ENCODE results near the gene CPLX4. TPM values are rescaled to one million over a fixed set of nuclear protein-coding genes. Genes with fewer than 3 reads are reported as not detected.

Gene CPLX4
- total RNA-seq, 1 donor from 2014 or later: not detected

DNA sequence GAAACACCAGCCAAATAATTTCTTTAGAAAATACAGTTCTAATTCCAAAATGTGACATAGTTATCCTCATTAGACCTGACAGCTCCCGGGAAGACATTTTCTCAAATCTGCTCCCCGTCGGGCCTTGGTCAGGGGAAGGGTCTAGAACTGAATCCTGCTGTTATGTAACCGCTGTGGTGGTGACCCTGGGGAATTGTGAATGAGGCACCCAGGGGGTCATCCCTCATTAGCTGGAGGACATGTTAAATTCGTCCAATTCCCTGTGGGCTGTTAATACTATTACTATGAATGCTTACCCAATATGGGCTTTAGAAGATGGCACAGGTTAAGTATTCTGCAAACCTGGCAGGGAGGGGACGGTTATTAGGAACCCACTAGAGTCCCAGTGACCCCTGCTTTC lies 11.8 kb downstream of the CPLX4 start:
- no peak for ATAC-seq

DNA sequence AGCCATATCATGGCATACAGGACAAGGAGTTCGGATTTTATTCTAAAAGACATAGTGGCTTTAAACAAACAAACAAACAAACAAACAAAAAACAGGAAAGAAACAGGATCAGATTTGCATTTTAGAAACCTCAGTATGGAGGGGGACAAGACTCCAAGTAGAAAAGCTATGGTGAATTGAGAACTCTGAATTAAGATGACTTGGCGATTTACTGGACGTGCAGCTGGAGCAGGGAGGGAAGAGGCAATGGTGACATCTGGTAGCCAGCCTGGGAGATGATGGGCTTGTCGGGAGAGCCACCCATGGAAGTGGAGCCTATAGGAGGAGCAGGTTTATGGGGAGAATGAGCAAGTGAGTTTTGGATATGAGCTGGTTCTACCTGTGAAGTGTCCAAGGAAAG lies 13.2 kb downstream of the CPLX4 start:
- no peak for ATAC-seq

DNA sequence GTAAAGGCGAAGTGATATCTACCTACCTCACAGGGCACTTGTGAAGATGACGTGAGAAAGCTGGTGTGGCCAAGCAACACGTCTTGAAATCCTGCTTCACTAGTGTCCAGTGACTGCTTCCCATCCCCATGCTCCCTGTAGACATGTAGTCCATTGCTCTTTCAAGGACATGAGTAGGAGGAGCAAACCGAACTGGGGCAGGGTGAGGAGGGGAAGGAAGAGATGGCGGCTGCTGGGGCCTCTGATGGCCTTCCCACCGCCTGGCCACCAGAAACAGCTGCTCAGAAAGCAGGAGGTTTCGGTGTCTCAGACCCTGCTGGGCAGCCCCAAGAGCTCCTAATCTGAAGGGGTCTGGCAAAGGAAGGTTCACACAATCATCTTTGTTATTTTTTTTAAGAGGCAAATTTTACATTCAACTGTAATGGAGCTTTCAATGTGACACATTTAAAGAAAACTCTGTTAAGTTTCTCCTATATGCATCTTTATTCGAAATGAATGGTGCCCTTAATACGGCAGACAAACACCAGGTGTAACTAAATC lies 14.7 kb downstream of the CPLX4 start:
- ATAC-seq: no peak

DNA sequence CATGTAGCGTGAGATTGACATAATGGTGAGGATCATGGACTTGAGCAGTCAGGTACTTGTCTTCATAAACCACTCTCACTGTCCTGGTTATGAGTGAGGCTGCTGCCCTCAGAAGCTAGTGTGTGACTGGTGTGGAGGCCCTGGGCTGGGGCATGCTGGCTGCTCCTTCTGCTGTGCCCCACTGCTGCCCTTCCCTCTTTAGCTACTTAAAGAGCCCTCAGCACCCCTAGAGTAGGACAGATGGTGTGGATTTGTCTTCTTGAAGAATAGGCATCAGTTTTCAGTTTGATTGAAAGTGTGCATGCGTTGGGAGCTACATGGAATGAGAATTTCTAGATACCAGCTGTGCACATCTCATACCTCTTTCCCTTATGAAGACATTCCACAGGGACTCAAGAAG lies 15.4 kb downstream of the CPLX4 start:
- ATAC-seq: no peak

DNA sequence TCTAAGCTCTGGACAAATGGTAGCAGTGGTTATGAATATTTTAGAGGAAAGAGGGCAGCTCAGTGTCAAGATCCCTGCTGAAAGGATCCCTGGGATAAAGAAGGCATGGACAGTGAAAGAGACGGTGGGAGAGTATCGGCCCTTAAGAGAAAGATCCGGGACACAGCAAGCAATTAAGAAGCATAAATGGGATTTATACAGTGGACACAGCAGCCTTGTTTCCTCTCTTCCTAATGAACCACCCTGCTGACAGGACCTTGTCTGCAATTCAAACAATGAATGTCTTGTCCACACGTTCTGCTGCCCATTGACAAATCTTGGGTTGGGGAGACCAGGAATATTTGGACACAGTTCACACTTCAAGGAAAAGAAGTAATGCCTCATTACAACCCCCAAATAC lies 16.5 kb downstream of the CPLX4 start:
- ATAC-seq: no peak

DNA sequence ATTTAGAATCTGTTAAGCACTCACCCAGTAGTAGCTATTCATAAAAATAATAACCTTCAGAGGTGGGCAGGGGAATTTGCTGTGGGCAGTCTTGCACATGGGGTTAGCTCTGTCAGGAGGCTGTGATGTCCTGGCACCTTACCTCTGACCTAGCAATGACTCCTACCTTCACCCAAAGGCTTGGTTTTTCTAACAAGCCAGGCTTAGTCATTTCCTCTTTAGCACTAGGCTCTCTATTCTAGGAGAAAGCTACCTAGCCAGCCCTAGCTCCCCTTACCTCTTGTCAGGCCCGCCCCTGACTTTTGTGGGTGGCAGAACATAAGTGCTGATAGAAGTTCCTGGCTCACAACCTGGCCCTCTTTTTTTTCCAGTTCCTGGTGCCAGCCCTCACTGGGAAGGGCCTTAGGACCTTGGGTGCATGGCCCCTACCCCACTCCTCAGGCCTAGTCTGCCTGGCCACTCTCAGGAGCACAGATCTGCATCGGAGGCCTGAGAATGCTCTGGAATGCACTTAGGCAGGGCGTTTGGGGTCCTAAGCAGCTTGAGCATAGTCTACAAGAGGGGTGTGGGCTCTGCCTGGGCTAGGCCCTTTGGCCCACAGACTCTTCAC lies 17.7 kb downstream of the CPLX4 start:
- peak; percentile 63 for ATAC-seq

DNA sequence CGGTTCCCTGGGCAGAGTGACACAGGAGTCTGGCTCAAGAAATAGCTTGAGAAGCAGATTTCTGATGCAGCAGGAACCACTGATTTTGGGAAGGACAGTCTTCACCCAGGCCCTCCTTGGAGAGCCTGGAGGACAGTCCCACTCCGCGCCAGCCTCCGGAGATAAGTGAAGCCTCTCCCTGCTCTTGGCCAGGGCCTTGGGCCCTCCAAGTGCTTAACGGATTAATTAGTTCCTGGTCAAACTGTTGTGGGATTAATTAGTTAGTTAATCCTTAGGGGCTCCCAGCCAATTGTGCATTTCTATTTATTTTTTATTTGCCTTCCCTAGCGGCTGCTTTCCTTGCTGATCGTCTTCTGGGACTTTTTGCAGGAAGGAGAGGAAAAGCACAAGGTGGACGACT lies 19.6 kb downstream of the CPLX4 start:
- ATAC-seq: no peak

DNA sequence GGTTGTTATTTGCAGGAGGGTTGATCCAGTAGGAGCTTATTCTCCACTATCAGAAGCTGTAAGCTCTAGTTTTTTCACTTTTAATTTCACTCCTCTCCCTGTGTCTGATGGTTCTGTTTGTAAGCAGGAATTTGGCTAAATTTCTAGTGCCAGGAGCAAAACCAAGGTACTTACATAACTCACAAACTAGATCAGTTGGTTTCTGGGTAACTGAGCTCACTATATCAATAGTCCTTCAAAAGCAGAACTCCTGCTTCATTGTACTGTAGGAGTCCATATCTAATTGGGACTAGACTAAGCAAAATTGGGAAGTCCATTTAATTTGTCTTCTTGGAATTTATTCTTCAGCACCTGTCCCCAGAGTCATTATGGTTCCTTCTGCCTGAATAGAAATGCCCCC lies 25.1 kb downstream of the CPLX4 start:
- no peak for ATAC-seq

DNA sequence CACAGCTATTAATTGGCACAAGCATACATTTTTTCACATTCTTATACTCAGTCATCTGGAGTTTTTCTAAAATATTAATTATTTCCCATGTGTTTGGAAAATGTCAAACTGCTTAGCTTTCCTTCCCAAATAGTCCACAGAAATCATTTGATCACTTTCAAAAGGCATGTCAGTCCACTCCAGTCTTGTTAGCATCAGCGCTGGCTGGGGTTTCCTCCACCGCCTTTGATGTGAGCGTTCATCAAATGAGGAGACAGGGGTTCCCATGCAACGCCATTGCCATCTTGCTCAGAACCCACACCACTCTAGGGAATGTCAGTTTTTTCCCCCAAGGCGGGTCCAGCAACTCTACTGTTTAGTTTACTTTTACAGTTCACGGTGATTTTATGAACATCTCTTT lies 32.1 kb downstream of the CPLX4 start:
- ATAC-seq: no peak

DNA sequence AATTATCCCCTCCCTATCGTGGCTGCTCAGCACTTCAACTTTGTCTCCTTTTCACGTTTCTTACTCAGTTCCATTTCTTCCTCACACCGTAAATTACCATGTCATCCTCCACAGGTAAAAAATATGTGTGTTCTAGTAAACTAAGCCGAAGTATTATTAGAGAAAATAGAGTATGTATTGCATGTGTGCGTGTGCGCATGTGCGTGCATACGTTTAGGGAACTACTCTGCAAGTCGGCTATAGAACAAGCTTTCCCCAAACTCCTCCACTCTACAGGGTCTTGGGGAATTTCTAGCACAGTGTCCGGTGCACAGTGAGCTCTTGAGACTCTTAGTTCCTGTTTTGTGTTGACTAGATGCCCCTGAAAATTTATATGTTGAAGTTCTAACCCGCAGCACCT lies 36.1 kb downstream of the CPLX4 start:
- ATAC-seq: no peak

DNA sequence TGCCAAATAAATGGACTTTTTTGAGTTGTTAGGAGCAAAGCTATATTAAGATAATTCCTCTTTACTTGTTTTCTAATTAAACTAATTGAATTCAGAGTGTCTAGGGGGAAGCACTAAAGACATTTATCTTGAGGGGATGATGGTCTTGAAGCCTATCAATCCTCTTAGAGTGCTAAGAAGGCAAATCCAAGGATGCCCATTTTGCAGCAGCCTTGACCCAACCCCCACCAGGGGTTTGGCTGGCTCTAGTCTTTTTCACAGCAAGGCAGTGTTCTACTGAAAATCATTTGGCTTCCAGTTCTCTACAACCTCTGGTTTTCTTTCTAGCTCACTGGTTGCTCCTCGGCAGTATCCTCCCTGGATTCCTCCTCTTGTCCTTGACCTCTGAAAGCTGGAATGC lies 38.7 kb downstream of the CPLX4 start:
- no peak for ATAC-seq

DNA sequence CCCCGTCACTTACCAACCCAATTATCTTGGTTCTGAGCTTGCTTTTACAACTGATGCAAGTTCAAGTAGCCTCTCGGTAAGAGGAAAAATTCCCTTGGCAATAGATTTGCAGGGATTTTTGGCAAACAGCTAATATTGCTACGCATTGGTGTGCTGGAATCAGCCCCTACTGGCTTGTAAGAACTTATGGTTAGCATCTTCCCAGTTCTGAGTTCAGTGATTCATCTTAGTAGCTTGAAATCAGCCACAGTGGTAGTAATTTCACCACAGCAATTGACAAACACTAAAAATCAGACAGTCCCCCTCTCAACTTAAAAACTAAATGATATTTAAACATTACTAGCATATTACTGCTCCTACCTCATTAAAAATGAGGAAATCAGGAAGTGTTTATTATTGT lies 39.3 kb downstream of the CPLX4 start:
- ATAC-seq: no peak

DNA sequence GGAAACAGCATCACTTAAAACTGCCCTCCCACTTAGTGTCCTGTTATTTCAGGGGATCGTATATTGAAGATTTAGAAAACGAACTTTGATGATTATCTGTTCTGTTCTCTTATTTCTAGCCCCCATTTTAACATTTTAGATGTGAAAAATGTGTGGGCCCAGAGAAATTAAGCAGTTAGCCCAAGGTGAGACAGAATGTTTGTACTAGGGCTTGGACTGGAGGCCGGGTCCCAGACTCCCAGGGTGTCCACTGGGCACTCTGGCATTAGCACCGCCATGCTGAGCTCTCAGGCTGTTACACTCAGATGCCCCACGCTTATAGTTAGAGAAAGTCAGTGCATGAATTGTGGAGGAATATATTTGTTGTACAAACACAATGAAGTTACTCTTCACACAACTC lies 39.7 kb downstream of the CPLX4 start:
- ATAC-seq: no peak

DNA sequence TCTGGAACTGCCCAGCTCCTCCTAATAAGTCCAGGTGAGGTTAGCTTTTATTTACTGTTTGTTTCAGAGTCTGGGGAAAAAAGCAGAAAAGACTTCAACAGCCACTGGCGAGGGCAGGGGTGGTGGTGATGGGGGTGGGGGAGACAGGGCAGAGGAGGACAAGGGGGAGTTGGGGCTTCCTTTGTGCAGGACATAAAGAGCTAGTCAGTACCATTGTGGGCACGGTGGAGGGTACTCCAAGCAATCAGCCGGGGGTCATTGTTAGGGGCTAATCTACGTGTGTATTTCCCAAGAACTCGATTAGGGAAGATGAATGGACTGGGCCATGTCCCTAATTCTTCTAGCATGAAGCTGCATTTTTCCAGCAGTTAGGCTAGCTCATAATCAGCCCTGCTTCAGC lies 42.4 kb downstream of the CPLX4 start:
- no peak for ATAC-seq

DNA sequence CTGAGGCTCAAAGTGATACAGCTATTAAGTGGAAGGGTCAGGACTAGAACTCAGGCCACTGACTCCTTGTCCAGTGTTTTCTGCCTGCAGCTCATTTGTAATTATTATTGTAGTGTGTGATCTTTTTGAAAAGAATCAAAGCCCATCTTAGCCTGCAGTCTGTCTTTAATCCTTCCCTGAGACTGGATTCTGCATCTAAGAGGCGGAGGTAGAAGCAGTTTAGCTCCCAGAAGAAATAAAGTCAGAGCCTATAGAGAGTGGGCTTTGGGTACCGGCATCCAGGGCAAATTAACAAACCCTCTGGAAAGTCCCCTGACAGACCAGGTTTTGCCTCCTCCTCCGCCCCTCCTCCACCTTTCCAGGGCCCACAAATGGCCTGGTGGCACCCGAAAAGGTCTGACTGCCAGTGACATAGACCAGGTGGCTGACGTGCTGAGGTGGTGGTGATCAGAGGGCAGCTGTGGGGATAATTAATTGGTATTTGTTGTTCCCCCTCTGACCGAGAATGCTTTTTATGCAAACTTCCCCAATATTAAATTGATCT lies 43.0 kb downstream of the CPLX4 start:
- ATAC-seq: no peak

DNA sequence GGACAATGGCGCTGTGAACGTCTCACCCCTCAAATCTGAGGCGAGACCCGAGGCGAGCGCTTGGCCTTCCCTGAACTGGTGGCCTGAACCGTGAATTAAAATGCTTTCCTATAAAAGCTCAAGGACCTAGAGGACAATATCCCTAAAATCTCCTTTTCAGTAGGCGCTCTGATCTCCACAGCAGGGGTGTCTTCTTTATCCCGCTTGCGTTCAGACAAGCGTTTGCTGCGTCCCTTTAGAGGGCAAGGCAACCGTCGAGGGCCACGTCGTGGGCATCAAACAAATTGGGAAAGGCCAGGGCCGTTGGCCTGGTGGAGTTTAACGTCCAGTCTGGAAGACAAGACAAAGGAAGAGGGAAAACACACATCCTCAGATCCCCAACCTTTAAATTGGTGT lies 43.9 kb downstream of the CPLX4 start:
- no peak for ATAC-seq

DNA sequence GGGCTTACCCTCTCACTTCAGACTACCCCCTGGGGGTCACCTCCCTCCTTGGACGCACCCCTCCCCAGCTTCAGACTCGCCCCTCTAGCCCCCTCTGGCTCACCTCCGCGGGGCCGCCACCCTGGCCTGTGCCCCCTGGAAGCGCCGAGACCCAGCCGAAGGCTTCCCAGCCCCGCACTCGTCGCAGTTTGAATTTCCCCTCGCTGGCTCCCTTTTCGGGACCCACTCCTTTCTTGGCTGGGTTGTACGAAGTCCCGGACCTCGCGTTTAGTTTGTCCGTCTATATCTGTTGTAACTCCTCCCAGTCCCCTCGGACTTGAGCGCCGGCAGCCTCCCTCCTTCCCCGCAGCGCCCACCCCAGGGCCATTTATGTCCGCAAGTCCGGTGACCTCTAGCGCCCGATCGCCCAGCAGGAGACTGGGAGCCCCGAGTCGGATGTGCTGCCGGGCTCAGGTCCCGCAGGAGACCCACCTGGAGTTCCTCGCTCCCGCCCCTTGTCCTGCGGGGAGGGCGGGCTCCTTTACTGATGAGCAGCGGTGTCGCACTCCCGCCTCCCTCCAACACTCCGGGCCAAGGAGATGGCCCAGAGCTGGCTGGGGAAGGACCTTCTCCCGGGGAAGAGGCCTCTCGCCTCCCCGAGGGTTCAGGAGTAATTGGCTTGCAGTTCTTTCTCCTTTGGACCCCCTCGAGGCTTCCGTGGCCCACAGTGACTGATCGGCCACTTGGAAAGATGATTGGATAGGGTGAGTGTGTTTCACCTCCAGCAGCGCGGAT lies 44.5 kb downstream of the CPLX4 start:
- ATAC-seq: peak; percentile 12

DNA sequence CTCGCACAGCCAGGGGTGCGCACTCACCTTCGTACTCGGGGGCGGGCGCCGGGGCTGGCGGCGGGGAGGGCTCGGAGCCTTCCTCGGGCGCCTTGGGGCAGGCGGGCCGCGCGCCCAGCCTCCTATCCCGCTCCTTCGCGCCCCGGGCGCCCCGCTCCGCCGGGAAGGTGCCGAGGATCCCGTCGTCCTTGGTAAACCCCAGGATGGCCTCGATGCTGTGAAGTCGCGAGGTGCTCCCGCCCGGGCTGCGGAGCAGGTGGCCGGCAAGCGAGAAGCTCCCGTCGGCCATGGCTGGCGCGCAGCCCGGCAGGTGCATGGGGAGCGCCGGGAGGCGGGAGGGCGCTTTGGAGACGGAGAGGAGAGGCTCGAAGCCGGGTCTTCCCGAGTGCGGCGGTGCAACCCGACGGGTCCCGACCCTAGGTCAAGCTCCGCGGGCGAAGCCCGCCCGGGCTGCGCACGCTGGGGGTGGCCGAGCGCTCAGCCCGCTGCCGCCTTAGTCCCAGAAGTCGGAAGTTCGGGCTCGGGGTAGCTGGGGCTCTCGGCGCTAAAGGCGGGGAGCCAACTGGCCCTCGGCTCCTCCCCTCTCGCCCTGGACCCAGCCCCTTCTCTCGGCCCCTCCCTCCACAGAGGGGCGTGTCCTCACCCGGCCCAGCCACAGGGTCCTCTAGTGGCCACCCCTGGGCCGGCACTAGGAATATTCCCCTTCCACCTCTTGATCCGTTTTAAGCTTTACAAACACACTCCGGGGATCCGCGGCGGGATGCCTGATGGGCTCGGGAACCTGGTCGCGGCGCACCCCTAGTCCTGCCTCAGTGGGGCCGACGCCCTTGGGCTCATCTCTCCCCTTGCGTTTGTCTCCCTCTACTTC lies 45.3 kb downstream of the CPLX4 start, which contains the start of gene RAX:
Gene RAX, minus strand, starts transcription at position 564 of the 868 bp plus-strand sequence. Its CDS starts 248 bp downstream, at position 316.
- peak; percentile 57 for ATAC-seq

DNA sequence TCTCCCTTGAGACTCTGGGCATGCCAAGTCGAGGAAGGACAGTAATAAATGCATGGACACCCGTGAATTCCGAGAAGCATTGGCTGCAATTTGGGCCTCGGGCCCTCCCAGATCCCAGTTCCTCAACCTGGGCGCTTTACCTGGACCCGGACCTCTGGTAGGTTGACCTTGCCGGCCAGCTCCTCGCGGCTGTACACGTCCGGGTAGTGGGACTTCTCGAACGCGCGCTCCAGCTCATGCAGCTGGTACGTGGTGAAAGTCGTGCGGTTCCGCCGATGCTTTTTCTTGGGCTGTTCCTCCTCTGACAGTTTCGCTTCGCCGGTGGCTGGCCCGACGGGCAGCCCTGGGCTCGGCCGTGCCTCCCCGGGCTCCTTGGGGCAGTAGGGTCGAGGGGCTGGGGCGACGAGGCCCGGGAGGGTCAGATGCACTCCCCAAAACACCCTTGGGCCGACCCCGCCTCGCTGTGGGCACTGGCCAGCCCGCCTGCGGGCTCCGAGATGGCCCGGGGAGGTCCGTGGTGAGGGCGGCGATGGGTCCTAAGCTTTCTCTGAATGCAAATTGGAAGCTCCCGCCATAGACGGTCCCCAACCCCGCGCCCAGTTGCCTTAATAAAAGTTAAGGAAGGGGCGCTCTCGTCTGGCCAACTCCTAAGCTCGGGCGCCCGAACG lies 46.1 kb downstream of the CPLX4 start:
- no peak for ATAC-seq

DNA sequence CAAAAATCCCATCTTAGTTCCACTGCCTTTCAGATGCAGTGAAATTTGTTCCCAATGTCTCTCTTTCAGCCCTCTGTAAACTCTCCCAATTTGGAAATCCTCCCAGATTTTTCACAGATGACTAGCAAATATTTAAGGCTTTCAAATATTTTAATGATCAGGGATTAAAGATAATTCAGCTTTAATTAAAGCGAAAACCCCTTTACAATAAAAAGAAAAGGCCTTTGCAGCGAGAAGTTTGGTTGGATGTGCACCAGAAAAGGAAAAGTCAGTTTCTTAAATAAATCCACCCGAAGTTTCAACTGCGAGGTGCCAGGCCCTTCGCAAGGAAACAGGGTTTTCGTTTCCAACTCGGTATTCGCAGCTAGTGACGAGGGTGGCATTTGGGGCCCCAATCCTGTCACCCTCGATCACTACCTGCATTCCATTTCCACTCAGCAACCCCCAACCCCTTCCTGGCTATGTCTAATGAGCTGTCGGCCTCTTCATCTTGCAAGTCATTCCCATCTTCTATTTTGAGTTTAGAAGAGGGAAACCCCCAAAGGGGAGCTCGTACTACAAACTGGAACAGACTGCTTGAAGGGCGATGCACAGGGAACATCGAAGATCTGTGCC lies 46.7 kb downstream of the CPLX4 start:
- ATAC-seq: no peak

DNA sequence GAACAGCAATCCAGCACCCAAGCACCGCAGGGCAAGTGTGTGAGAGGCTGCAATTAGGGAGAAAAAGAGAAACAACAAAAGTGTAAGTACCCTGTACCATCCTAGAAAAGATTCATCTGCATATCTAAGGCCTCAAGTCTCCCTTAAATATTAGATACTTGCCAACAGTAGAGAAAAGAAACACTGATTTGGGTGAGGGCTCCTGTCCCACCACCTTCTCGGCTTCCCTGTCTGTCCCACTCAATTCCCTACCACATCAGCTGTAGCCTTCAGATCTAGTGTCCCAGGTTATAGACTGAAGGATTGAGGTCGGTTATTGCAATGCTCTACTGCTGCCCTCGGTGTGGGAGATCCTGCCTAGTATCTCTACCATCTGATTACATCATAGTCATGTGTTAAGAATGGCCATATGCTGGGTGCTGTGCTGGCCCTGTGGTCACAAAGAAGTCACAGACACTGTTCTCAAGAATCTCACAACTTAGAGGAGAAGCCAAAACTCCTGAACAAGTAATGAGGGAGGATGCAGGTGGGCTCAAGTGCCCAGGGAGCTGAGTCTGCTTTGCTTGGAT lies 47.7 kb downstream of the CPLX4 start:
- no peak for ATAC-seq

Data from esophagus mucosa (tissue), 1 donor.